Choroid plexus epithelial cell (primary cell): Measurements from ENCODE around the gene SALL4.

Source experiments
- DNase-seq: peaks from one replicate; pipeline ENCODE4 v3.0.0-alpha.2; 2010; ENCODE audit warnings: low read depth
- H3K4me3 ChIP-seq: 2 replicates; pipeline ENCODE4 v1.5.1; 2011; ENCODE audit warnings: low read depth, mild to moderate bottlenecking, control low read depth, low read length, moderate library complexity
- TF ChIP-seq, protein P1 (sequence below): conservative IDR thresholded peaks from 2 replicates; pipeline ENCODE4 v1.5.1; 2011; ENCODE audit warnings: low read depth, mild to moderate bottlenecking, control low read depth, inconsistent platforms, low read length, moderate library complexity

The SALL4 gene

GRCh38 chr20:51812861-51813260, 10.5 kb upstream of the SALL4 start:
- H3K4me3 ChIP-seq: no peak overlapping the region
- TF ChIP-seq, protein P1, sequence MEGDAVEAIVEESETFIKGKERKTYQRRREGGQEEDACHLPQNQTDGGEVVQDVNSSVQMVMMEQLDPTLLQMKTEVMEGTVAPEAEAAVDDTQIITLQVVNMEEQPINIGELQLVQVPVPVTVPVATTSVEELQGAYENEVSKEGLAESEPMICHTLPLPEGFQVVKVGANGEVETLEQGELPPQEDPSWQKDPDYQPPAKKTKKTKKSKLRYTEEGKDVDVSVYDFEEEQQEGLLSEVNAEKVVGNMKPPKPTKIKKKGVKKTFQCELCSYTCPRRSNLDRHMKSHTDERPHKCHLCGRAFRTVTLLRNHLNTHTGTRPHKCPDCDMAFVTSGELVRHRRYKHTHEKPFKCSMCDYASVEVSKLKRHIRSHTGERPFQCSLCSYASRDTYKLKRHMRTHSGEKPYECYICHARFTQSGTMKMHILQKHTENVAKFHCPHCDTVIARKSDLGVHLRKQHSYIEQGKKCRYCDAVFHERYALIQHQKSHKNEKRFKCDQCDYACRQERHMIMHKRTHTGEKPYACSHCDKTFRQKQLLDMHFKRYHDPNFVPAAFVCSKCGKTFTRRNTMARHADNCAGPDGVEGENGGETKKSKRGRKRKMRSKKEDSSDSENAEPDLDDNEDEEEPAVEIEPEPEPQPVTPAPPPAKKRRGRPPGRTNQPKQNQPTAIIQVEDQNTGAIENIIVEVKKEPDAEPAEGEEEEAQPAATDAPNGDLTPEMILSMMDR: no peak
- no peak for DNase-seq

DNA sequence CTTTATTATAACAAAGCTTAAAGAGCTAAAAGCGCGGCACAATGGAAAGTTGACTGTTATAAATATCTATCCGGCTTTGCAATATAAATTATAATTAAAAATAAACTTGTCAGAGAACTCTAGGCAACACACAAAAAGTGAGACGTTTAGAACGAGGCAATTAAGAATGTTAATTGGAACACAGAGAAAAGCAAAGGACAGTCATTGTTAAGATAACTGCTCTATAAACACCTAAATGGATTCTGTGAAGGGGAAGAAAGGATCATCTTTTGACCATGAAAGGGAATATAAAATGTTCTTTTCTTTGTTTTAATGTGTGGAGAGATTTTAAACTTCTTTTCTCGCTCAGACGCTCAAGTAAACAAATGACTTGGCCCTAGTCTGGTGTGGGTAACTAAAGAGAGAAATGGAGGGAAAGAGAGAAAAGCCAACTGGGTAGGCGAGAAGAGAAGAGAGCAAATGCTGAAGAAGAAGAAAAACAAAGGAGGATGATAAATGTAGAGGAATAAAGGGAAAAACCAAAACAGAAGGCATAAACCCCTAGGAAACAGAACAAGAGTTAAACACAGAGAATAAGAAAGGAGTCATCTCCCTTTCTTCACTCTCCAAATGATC, 9.3 kb upstream of the SALL4 start:
- TF ChIP-seq, protein P1: no peak
- no peak for DNase-seq
- H3K4me3 ChIP-seq: no peak overlapping the region

GRCh38 chr20:51811042-51811355, 8.7 kb upstream of the SALL4 start:
- TF ChIP-seq, protein P1: no peak
- no peak overlapping the region for H3K4me3 ChIP-seq
- peak; percentile 64 for DNase-seq

DNA sequence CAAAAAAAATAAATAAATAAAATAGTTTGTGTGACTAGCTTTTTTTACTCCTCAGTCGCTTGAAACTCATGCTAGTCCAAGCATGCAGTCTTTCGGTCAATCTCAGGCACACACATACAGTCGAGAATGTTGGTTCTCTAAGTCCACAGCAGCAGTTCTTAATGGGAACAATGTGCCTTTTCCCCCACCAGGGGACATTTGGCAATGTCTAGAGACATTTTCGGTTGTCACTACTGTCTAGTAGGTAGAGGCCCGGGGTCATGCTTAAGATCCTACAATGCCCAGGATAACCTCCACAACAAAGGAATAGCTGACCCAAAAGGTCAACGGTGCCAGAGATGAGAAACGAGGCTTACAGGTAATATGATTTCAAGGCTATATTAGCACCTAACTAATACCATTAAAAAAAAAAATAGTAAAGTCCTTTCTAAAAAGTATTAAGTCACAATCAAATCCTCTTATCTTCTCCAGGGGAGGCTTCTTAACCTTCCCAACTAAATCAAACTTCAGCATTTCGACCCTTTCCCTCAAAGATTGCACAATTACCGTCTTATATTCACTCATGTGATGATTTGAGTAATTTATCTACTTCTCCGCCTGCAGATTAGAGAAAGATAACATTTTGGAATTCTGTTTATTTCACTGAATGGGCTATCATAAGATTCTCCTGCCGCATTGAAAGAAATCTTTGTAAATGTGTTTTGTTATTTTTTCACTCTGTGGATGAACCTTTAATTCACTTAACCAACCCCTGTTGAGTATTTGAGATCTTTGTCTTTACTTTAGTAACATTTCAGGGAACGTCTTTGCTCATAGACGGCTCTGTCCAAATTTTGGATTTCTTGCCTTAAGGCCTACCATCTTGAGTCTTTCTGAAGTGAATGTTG, 8.1 kb upstream of the SALL4 start:
- no peak for DNase-seq
- H3K4me3 ChIP-seq: no peak overlapping the region
- TF ChIP-seq, protein P1: peak; percentile 23

DNA sequence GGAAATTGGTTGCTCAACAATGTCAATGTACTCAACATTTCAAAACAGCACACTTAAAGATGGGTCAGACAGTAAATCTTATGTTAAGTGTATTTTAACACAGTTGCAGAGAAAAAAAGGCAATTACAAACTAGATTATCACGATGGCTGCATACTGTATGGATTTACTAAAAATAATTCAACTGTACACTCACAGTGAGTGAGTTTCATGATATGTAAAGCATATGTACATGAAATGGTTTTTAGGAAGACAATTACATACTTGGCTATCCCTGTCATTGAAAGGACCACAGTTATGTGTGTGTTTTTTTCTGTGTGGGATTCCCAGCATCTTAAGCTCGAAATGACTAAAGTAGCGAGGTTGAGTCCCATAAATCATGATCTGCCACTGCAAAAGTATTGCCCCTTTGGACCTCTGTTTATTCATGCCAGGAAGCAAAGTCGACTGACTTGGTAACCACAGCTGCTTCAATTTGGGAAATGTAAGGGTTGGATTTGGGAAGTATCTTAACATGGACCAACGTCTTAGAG, 5.5 kb upstream of the SALL4 start:
- no peak for DNase-seq
- TF ChIP-seq, protein P1: no peak

GRCh38 chr20:51804754-51805153, 2.4 kb upstream of the SALL4 start:
- no peak for DNase-seq
- TF ChIP-seq, protein P1: no peak
- no peak overlapping the region for H3K4me3 ChIP-seq

More for the DNA sequence above, 5.5 kb upstream of the SALL4 start:
- no peak overlapping the region for H3K4me3 ChIP-seq
